GM19193 (cell line): ENCODE data around the gene LCNL1.

ENCODE experiments used
- POLR2A ChIP-seq: IDR thresholded peaks from 4 replicates; pipeline ENCODE4 v1.6.1; 2011; ENCODE audit not compliant: insufficient read depth, insufficient read length; ENCODE audit errors: extremely low read depth

Gene LCNL1

GRCh38 chr9:136953771-136954269 is 29.0 kb upstream of the LCNL1 start:
- no peak for TF ChIP-seq POLR2A

- TF ChIP-seq POLR2A, result no peak
Observed at GRCh38 chr9:136954270-136955083, 28.3 kb upstream of the LCNL1 start.

GRCh38 chr9:136955202-136955942 is 27.4 kb upstream of the LCNL1 start:
- TF ChIP-seq POLR2A, result no peak

GRCh38 chr9:136955943-136956335 is 26.9 kb upstream of the LCNL1 start:
- TF ChIP-seq POLR2A, result no peak

- no peak for TF ChIP-seq POLR2A
Observed at GRCh38 chr9:136956604-136957003, 26.2 kb upstream of the LCNL1 start.

GRCh38 chr9:136957461-136957860 is 25.3 kb upstream of the LCNL1 start:
- TF ChIP-seq POLR2A, result no peak

GRCh38 chr9:136957901-136958300 is 24.9 kb upstream of the LCNL1 start:
- TF ChIP-seq POLR2A, result no peak

- no peak for TF ChIP-seq POLR2A
Observed at GRCh38 chr9:136958473-136958872, 24.3 kb upstream of the LCNL1 start.

GRCh38 chr9:136958898-136959850 is 23.6 kb upstream of the LCNL1 start:
- no peak for TF ChIP-seq POLR2A

- TF ChIP-seq POLR2A, result no peak
Observed at GRCh38 chr9:136960212-136960937, 22.4 kb upstream of the LCNL1 start.

GRCh38 chr9:136960938-136961275 is 21.9 kb upstream of the LCNL1 start:
- no peak for TF ChIP-seq POLR2A

- no peak for TF ChIP-seq POLR2A
Observed at GRCh38 chr9:136961279-136962065, 21.3 kb upstream of the LCNL1 start.

- TF ChIP-seq POLR2A, result no peak
Observed at GRCh38 chr9:136962163-136962562, 20.6 kb upstream of the LCNL1 start.
